Thymus (tissue), 11 donors: ENCODE measurements around the gene MAGI1. TPM values are rescaled to one million over a fixed set of nuclear protein-coding genes. Genes with fewer than 3 reads are reported as not detected.

Experiments used
- DNase-seq, 9 donors: peaks; one replicate each; pipeline ENCODE4 v3.0.0-alpha.2; 2013; ENCODE audit warnings: low spot score in 9 of 9, low read depth in 6 of 9, missing footprints in 1 of 9
- H3K27ac ChIP-seq, 2 donors: one replicate each; pipeline ENCODE4 v1.5.1; 2013; ENCODE audit warnings: control low read depth in 1 of 2, low read depth in 1 of 2, low read length in 1 of 2, mild to moderate bottlenecking in 1 of 2, moderate library complexity in 1 of 2
- H3K27me3 ChIP-seq, 2 donors: one replicate each; pipeline ENCODE4 v1.5.1; 2013; ENCODE audit warnings: low read length in 1 of 2; ENCODE audit not compliant: control insufficient read depth in 2 of 2, insufficient read depth in 1 of 2
- H3K36me3 ChIP-seq, 2 donors: one replicate each; pipeline ENCODE4 v1.5.1; 2013; ENCODE audit warnings: low read length in 1 of 2, mild to moderate bottlenecking in 1 of 2, moderate library complexity in 1 of 2; ENCODE audit not compliant: control insufficient read depth in 2 of 2, insufficient read depth in 2 of 2
- H3K4me1 ChIP-seq, 2 donors: one replicate each; pipeline ENCODE4 v1.5.1; 2013; ENCODE audit warnings: low read length in 2 of 2; ENCODE audit not compliant: control insufficient read depth in 2 of 2, insufficient read depth in 2 of 2
- H3K4me3 ChIP-seq, 2 donors: one replicate each; pipeline ENCODE4 v1.5.1; 2013; ENCODE audit warnings: low read length in 2 of 2, control low read depth in 1 of 2, mild to moderate bottlenecking in 1 of 2
- H3K9me3 ChIP-seq, 2 donors: one replicate each; pipeline ENCODE4 v1.5.1; 2013; ENCODE audit warnings: low read length in 1 of 2, mild to moderate bottlenecking in 1 of 2; ENCODE audit not compliant: control insufficient read depth in 2 of 2, insufficient read depth in 1 of 2
- WGBS: extraction: QIAGEN DNeasy Blood & Tissue Kit; methylation state at CpG from one replicate; pipeline ENCODE4 v1.1.7; 2013; 5-methylcytosine and 5-hydroxymethylcytosine counted together
- polyA plus RNA-seq: library from polyadenylated mRNA; stranded (reverse); fragments of 200-250 nt; gene quantifications from one replicate; pipeline ENCODE4 v1.2.3, GENCODE V29; 2013
- total RNA-seq: library from RNA; stranded (reverse); fragments of 120-200 nt; gene quantifications from one replicate; pipeline ENCODE4 v1.2.4, GENCODE V29; 2013
- donor health status: healthy.

Gene MAGI1
- total and polyA plus RNA-seq, 2 donors = 5.1 to 6.1 TPM

- Histone ChIP-seq H3K4me1 (no peaks in the 10 kb centered on the region), H3K4me3 (no peak overlapping the region), H3K27me3 (no peaks in the 10 kb centered on the region), H3K9me3 (peaks cover 0 to 3% of the 10 kb centered on the region in 2 donors), H3K36me3 (no peaks in the 10 kb centered on the region), H3K27ac (no peak overlapping the region)
- no peak for DNase-seq
- 95% methylated on average over 8 of the region's 8 CpGs for WGBS
These were observed 34.9 kb upstream of the MAGI1 start for GRCh38 chr3:66073464-66074141.

GRCh38 chr3:66068255-66068654 is 29.5 kb upstream of the MAGI1 start:
- Histone ChIP-seq H3K27me3 (no peaks in the 10 kb centered on the region), H3K4me3 (no peak overlapping the region), H3K36me3 (no peaks in the 10 kb centered on the region), H3K9me3 (peaks cover 0 to 3% of the 10 kb centered on the region in 2 donors), H3K4me1 (no peaks in the 10 kb centered on the region), H3K27ac (no peak overlapping the region)
- WGBS = 92% methylated on average over 4 of the region's 4 CpGs
- DNase-seq = no peak

- H3K27ac ChIP-seq = no peak overlapping the region
- 89% methylated on average over 4 of the region's 4 CpGs for WGBS
- H3K9me3 ChIP-seq = peaks cover 0 to 3% of the 10 kb centered on the region in 2 donors
- no peaks in the 10 kb centered on the region for H3K36me3 ChIP-seq
- H3K4me3 ChIP-seq = no peak overlapping the region
- H3K27me3 ChIP-seq = no peaks in the 10 kb centered on the region
- no peaks in the 10 kb centered on the region for H3K4me1 ChIP-seq
- DNase-seq = no peak
These were observed 28.4 kb upstream of the MAGI1 start for GRCh38 chr3:66066963-66067617.

GRCh38 chr3:66055289-66055688 is 16.6 kb upstream of the MAGI1 start:
- Histone ChIP-seq H3K9me3 (no peaks in the 10 kb centered on the region), H3K4me1 (no peaks in the 10 kb centered on the region), H3K36me3 (no peaks in the 10 kb centered on the region), H3K4me3 (no peak overlapping the region), H3K27ac (no peak overlapping the region), H3K27me3 (no peaks in the 10 kb centered on the region)
- 90% methylated on average over 2 of the region's 2 CpGs for WGBS
- DNase-seq = no peak

GRCh38 chr3:66053550-66054094 is 14.9 kb upstream of the MAGI1 start:
- Histone ChIP-seq H3K9me3 (no peaks in the 10 kb centered on the region), H3K4me3 (no peak overlapping the region), H3K4me1 (no peaks in the 10 kb centered on the region), H3K27ac (no peak overlapping the region), H3K36me3 (no peaks in the 10 kb centered on the region), H3K27me3 (no peaks in the 10 kb centered on the region)
- 71% methylated on average over 7 of the region's 7 CpGs for whole genome bisulfite sequencing
- DNase-seq = no peak

GRCh38 chr3:66052721-66053549 is 14.2 kb upstream of the MAGI1 start:
- Histone ChIP-seq H3K27ac (no peak overlapping the region), H3K4me1 (no peaks in the 10 kb centered on the region), H3K27me3 (no peaks in the 10 kb centered on the region), H3K4me3 (no peak overlapping the region), H3K9me3 (no peaks in the 10 kb centered on the region), H3K36me3 (no peaks in the 10 kb centered on the region)
- WGBS = 88% methylated on average over 2 of the region's 2 CpGs
- DNase-seq = no peak

GRCh38 chr3:66050821-66051220 is 12.1 kb upstream of the MAGI1 start:
- WGBS = 97% methylated on average over 2 of the region's 2 CpGs
- H3K4me3 ChIP-seq = no peak overlapping the region
- H3K27ac ChIP-seq = no peak overlapping the region
- no peak for DNase-seq
- no peaks in the 10 kb centered on the region for H3K27me3 ChIP-seq
- no peaks in the 10 kb centered on the region for H3K9me3 ChIP-seq
- no peaks in the 10 kb centered on the region for H3K36me3 ChIP-seq
- no peaks in the 10 kb centered on the region for H3K4me1 ChIP-seq

GRCh38 chr3:66048051-66048395 is 9.3 kb upstream of the MAGI1 start:
- no peak for DNase-seq
- Histone ChIP-seq H3K36me3 (no peaks in the 10 kb centered on the region), H3K9me3 (no peaks in the 10 kb centered on the region), H3K4me3 (no peak overlapping the region), H3K4me1 (no peaks in the 10 kb centered on the region), H3K27ac (no peak overlapping the region), H3K27me3 (no peaks in the 10 kb centered on the region)
